GM12878 (cell line): Measurements from ENCODE around the gene CYP46A1. TPM values are rescaled to one million over a fixed set of nuclear protein-coding genes. Genes with fewer than 3 reads are reported as not detected.

Experiments
- BACH1 ChIP-seq: fragments of 450-650 bp; IDR thresholded peaks from 2 replicates; pipeline ENCODE4 v1.6.1; 2017; ENCODE audit warnings: mild to moderate bottlenecking, borderline replicate concordance
- GATAD2B ChIP-seq: fragments of 450-650 bp; conservative IDR thresholded peaks from 2 replicates; pipeline ENCODE4 v1.6.1; 2017; ENCODE audit warnings: low read depth, mild to moderate bottlenecking, moderate library complexity
- SKIL ChIP-seq: fragments of 450-650 bp; IDR thresholded peaks from 2 replicates; pipeline ENCODE4 v1.6.1; 2017; ENCODE audit warnings: mild to moderate bottlenecking, low read depth, inconsistent platforms; ENCODE audit not compliant: poor library complexity, severe bottlenecking
- TAF1 ChIP-seq: IDR thresholded peaks from 2 replicates; pipeline ENCODE4 v1.6.1; 2011; ENCODE audit warnings: mild to moderate bottlenecking, low read depth, low read length, borderline replicate concordance
- ZNF217 ChIP-seq: fragments of 450-650 bp; IDR thresholded peaks from 2 replicates; pipeline ENCODE4 v1.6.1; 2017; ENCODE audit warnings: antibody characterized with exemption, mild to moderate bottlenecking
- polyA plus RNA-seq, 11 experiments: library from polyadenylated mRNA; depleted of rRNA in 4 of 11; unstranded in 6 of 11; stranded (reverse) in 5 of 11; fragments of >200 nt; fragmentation: Nextera tagmentation in 4 of 11; fragmentation: Illumina TruSeq in 1 of 11; extraction: Ambion mirVana in 4 of 11; extraction: Trizol in 1 of 11; gene quantifications; 1 replicate in 1 of 11; 2 replicates in 10 of 11; pipeline versions ENCODE4 v1.2.1 to v1.2.3, GENCODE V29; 2011 to 2016; ENCODE audit warnings: inconsistent platforms in 2 of 11, missing spikeins in 2 of 11, low read depth in 1 of 11
- total RNA-seq, 4 experiments: library from RNA; depleted of rRNA in 3 of 4; stranded (reverse); fragments of >200 nt in 3 of 4; fragmentation: Illumina TruSeq in 1 of 4; extraction: Trizol in 1 of 4; gene quantifications; 2 replicates each; pipeline versions ENCODE4 v1.2.1 to v1.2.3, GENCODE V29; 2013 to 2021
- TF ChIP-seq, protein P1 (sequence below): IDR thresholded peaks from 2 replicates; pipeline ENCODE4 v1.6.1; 2012; ENCODE audit warnings: low read depth, low read length, improper control_type of control experiment

The CYP46A1 gene
- total and polyA plus RNA-seq, 10 of the 15 experiments (the other 5 are each of a cell fraction or from before 2014, with no cell fraction given): 0.04 to 0.11 TPM; not detected in 8

DNA sequence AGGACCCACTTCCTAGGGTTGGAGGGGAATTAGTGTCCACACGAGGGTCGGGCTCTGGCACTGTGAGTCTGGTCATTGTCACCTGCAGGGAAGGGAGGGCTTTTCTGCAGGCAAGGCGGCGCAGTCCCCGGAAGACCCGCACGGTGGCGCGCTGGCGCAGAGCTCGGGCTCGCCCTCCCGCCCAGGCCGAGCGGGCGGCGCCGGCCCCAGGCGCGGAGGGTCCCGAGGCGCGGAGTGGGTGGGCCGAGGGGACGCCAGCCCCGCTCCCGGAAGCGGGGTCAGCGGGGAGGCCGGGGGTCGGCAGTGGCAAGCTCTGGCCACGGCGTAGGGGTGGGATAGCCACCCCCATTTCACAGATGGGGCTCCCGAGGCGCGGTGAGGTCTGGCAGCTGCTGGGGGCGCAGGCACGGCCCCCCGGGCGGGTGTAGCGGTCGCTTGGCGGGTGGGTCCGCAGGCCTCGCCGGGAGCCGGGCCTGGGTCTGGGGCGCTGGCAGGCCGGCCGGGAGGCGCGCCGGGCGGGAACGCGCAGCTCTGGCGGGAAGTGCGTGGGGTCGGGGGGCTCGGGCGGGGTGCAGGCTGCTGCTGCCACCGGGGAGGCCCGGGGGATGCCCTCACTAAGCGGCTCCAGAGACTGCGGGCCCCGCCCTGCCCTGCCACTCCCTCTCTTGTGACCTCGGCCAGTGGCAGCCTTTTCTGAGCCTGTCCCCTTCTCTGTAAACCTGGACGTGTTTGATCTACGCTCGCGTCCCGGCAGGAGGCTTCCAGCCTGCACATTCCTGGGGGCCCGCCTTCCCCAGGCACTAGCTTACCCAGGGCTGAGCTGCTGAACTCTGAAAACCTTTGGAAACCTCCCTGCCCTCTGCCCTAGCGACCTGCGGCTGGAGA lies 46.1 kb downstream of the CYP46A1 start (continued):
- TF ChIP-seq BACH1: no peak
- TF ChIP-seq, protein P1, sequence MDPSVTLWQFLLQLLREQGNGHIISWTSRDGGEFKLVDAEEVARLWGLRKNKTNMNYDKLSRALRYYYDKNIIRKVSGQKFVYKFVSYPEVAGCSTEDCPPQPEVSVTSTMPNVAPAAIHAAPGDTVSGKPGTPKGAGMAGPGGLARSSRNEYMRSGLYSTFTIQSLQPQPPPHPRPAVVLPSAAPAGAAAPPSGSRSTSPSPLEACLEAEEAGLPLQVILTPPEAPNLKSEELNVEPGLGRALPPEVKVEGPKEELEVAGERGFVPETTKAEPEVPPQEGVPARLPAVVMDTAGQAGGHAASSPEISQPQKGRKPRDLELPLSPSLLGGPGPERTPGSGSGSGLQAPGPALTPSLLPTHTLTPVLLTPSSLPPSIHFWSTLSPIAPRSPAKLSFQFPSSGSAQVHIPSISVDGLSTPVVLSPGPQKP: no peak
- 0 out of 2 replicates have a peak, but pooled peaks have one; percentile 43 for TF ChIP-seq GATAD2B
- TF ChIP-seq ZNF217: no peak
- no peak for TF ChIP-seq SKIL
- TF ChIP-seq TAF1: no peak
